OCI-LY7 (cell line): ENCODE measurements around the gene CARS1. TPM values are rescaled to one million over a fixed set of nuclear protein-coding genes. Genes with fewer than 3 reads are reported as not detected.

Source experiments
- BruUV-seq: library from RNA; stranded (reverse); fragments of 400-500 nt; replicated peaks from 2 replicates; lab custom pipeline; 2021; lab: Mats Ljungman, UMichigan
- CTCF ChIA-PET: fragments of 300-600 bp; sonication (Branson Sonifier 250); formaldehyde crosslinking; loops from one replicate; lab custom pipeline; 2022; ENCODE audit warnings: antibody characterized with exemption; ENCODE audit not compliant: unreplicated experiment; lab: Charles Lee
- POLR2A ChIA-PET: fragments of 300-600 bp; sonication (Branson Sonifier 250); formaldehyde crosslinking; loops from one replicate; lab custom pipeline; 2022; ENCODE audit warnings: antibody characterized with exemption; lab: Charles Lee
- DNase-seq: peaks from one replicate; pipeline ENCODE4 v3.0.0-alpha.2; 2015; ENCODE audit warnings: low spot score
- H2AFZ ChIP-seq: fragments of 200-600 bp; sonication (generic), shearing (Covaris generic); 2 replicates; pipeline ENCODE4 v1.6.1; 2014; ENCODE audit warnings: mild to moderate bottlenecking, antibody characterized with exemption, low read length, moderate library complexity
- H3K27ac ChIP-seq: fragments of 200-600 bp; sonication (generic); 2 replicates; pipeline ENCODE4 v1.5.1; 2014; ENCODE audit warnings: mixed run types, low read depth, mild to moderate bottlenecking, moderate library complexity, low read length, inconsistent platforms; ENCODE audit not compliant: poor library complexity, severe bottlenecking
- H3K36me3 ChIP-seq: fragments of 200-600 bp; sonication (generic); 2 replicates; pipeline ENCODE4 v1.6.1; 2014; ENCODE audit warnings: mild to moderate bottlenecking, antibody characterized with exemption, low read length, moderate library complexity, mixed read lengths; ENCODE audit not compliant: insufficient read depth
- H3K4me1 ChIP-seq: fragments of 200-600 bp; sonication (generic); 2 replicates; pipeline ENCODE4 v1.5.1; 2014; ENCODE audit warnings: mild to moderate bottlenecking, low read length; ENCODE audit not compliant: insufficient read depth, poor library complexity, severe bottlenecking
- H3K4me2 ChIP-seq: fragments of 200-600 bp; sonication (generic); 2 replicates; pipeline ENCODE4 v1.6.1; 2014; ENCODE audit warnings: mild to moderate bottlenecking, low read length
- H3K4me3 ChIP-seq: fragments of 200-600 bp; sonication (generic); 2 replicates; pipeline ENCODE4 v1.5.1; 2014; ENCODE audit warnings: mild to moderate bottlenecking, low read depth, low read length; ENCODE audit not compliant: poor library complexity, severe bottlenecking
- H3K79me2 ChIP-seq: fragments of 200-600 bp; sonication (generic); 2 replicates; pipeline ENCODE4 v1.6.1; 2016; ENCODE audit warnings: low read depth, mild to moderate bottlenecking, low read length, moderate library complexity, mixed read lengths; ENCODE audit not compliant: insufficient read depth
- H3K9me2 ChIP-seq: fragments of 200-600 bp; sonication (generic); 2 replicates; pipeline ENCODE4 v1.6.1; 2016; ENCODE audit warnings: mild to moderate bottlenecking, low read length, mixed read lengths; ENCODE audit not compliant: insufficient read depth
- H3K9me3 ChIP-seq: fragments of 200-600 bp; sonication (generic); 2 replicates; pipeline ENCODE4 v1.6.1; 2014; ENCODE audit warnings: mild to moderate bottlenecking, mixed run types, low read length, mixed read lengths
- H4K20me1 ChIP-seq: fragments of 200-600 bp; sonication (generic); 2 replicates; pipeline ENCODE4 v1.6.1; 2014; ENCODE audit warnings: mild to moderate bottlenecking, antibody characterized with exemption, low read length, moderate library complexity, mixed read lengths; ENCODE audit not compliant: insufficient read depth
- EZH2phosphoT487 ChIP-seq: fragments of 200-600 bp; sonication (generic); IDR thresholded peaks from 2 replicates; pipeline ENCODE4 v1.6.1; 2018; ENCODE audit warnings: low read depth, borderline replicate concordance, mild to moderate bottlenecking, mixed run types, antibody characterized with exemption, low read length, moderate library complexity, mixed read lengths
- intact Hi-C: fragments of 100-400 bp; cut with micrococcal nuclease; formaldehyde crosslinking; loops from one replicate; pipeline ENCODE4 v1.10.0; 2022; ENCODE audit not compliant: unreplicated experiment
- total RNA-seq, 2 experiments: library from RNA; depleted of rRNA in 1 of 2; stranded (reverse); fragments of >200 nt in 1 of 2; shearing (Covaris generic) in 1 of 2; gene quantifications; 2 replicates each; pipeline ENCODE4 v1.2.3, GENCODE V29; 2014 to 2022
- TF ChIP-seq, protein P1 (sequence below): fragments of 200-600 bp; sonication (generic); conservative IDR thresholded peaks from 2 replicates; pipeline ENCODE4 v1.5.1; 2014; ENCODE audit warnings: mild to moderate bottlenecking, antibody characterized with exemption, low read length, moderate library complexity, mixed read lengths

The CARS1 gene
- total RNA-seq, 2 experiments from 2014 or later, result 58.3 to 88.8 TPM

DNA sequence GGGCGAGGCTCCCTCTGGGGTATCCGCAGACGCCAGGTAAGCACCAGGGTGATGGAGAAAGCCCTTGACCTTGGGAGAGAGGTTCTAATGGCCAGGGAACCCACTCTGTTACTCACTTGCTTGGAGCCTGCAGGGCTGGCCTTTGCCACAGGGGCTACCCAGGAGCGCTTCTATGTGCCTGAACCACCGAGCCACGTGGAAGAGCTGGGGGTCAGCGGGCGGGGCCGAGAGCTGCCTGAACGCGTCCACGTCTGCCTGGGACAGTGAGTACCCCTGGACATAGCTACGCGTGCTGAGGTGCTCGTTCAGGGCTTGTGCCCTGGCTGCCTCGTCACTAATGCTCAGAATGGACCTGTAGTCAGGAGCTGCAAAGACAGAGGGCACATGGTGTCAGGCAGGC, 9.6 kb downstream of the CARS1 start:
- intact Hi-C loops, result no loop called here
- H2AFZ ChIP-seq, result no peak overlapping the region
- H3K9me3 ChIP-seq, result no peaks in the 10 kb centered on the region
- H3K4me1 ChIP-seq, result no peaks in the 10 kb centered on the region
- CTCF ChIA-PET, result no interaction called here
- POLR2A ChIA-PET, result interaction anchor here (0.7 kb wide), 1 partner anchor 378 kb away, joined by 7 read pairs; no protein-coding TSS in a partner anchor
- peaks cover 54% of the 10 kb centered on the region; the same call in 1 of the 2 replicates for H3K36me3 ChIP-seq
- no peak overlapping the region for H3K4me2 ChIP-seq
- peaks cover 32% of the 10 kb centered on the region; the same call in 1 of the 2 replicates for H3K79me2 ChIP-seq
- peaks cover 5% of the 10 kb centered on the region; the same call in 1 of the 2 replicates for H4K20me1 ChIP-seq
- BruUV-seq, result no TSS peak
- H3K27ac ChIP-seq, result no peak overlapping the region
- DNase-seq, result no peak
- no peak overlapping the region for H3K4me3 ChIP-seq
- H3K9me2 ChIP-seq, result no peaks in the 10 kb centered on the region
- TF ChIP-seq, protein P1, sequence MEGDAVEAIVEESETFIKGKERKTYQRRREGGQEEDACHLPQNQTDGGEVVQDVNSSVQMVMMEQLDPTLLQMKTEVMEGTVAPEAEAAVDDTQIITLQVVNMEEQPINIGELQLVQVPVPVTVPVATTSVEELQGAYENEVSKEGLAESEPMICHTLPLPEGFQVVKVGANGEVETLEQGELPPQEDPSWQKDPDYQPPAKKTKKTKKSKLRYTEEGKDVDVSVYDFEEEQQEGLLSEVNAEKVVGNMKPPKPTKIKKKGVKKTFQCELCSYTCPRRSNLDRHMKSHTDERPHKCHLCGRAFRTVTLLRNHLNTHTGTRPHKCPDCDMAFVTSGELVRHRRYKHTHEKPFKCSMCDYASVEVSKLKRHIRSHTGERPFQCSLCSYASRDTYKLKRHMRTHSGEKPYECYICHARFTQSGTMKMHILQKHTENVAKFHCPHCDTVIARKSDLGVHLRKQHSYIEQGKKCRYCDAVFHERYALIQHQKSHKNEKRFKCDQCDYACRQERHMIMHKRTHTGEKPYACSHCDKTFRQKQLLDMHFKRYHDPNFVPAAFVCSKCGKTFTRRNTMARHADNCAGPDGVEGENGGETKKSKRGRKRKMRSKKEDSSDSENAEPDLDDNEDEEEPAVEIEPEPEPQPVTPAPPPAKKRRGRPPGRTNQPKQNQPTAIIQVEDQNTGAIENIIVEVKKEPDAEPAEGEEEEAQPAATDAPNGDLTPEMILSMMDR, result no peak
- TF ChIP-seq EZH2phosphoT487, result no peak

DNA sequence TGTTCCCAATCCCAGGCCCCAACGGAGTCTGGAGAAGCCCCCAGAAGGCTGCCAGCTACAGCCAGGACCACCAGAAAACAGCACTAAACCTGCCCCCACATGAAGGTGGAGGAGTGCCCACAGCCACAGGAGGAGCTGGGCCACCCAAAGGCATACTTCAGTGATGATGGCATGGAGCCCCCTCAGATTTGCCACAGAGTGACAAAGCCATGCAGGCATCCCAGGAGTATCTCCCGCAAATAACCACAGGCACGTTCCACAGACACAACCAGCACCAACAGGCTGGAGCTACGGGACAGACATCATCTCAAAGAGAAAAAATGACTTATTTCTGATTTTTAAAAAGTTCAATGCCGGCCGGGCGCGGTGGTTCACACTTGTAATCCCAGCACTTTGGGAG, 10.6 kb downstream of the CARS1 start:
- no peak overlapping the region for H2AFZ ChIP-seq
- TF ChIP-seq, protein P1, result no peak
- no peak for TF ChIP-seq EZH2phosphoT487
- no peak for DNase-seq
- no TSS peak for BruUV-seq
- H4K20me1 ChIP-seq, result peaks cover 5% of the 10 kb centered on the region; the same call in 1 of the 2 replicates
- ChIA-PET POLR2A (no interaction called here), CTCF (no interaction called here)
- H3K4me2 ChIP-seq, result no peak overlapping the region
- H3K4me1 ChIP-seq, result no peaks in the 10 kb centered on the region
- H3K36me3 ChIP-seq, result peaks cover 48% of the 10 kb centered on the region; the same call in 1 of the 2 replicates
- H3K9me3 ChIP-seq, result no peaks in the 10 kb centered on the region
- H3K79me2 ChIP-seq, result peaks cover 22% of the 10 kb centered on the region; the same call in 1 of the 2 replicates
- no peak overlapping the region for H3K27ac ChIP-seq
- H3K9me2 ChIP-seq, result no peaks in the 10 kb centered on the region
- intact Hi-C loops, result no loop called here
- no peak overlapping the region for H3K4me3 ChIP-seq

DNA sequence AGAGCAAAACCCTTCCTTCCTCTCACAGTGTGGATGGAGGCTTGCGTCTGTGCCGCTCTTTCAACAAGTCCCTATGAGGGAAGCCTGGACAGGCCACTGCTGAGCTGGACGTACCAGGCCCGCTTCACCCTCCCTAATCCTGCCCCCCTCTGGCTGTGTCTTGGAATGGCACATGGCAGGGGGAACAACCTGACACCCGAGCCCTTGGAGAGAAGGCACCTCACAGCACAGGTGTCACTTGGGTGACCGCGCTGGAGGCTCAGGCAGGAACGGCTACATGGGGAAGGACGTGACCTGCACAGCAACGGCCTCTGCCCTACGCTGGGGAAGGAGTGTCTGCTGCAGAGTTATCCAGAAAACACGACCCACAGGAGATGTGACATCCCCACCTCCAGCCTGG, 11.0 kb downstream of the CARS1 start:
- Histone ChIP-seq H3K79me2 (peaks cover 18% of the 10 kb centered on the region; the same call in 1 of the 2 replicates), H3K27ac (no peak overlapping the region), H3K36me3 (peaks cover 49% of the 10 kb centered on the region; the same call in 1 of the 2 replicates), H3K4me3 (no peak overlapping the region), H3K9me2 (no peaks in the 10 kb centered on the region), H3K4me2 (no peak overlapping the region), H2AFZ (no peak overlapping the region), H3K9me3 (no peaks in the 10 kb centered on the region), H3K4me1 (no peaks in the 10 kb centered on the region), H4K20me1 (peaks cover under 1% of the 10 kb centered on the region; the same call in 1 of the 2 replicates)
- no TSS peak for BruUV-seq
- intact Hi-C loops, result no loop called here
- POLR2A ChIA-PET, result no interaction called here
- DNase-seq, result no peak
- CTCF ChIA-PET, result interaction anchor here (0.5 kb wide), 1 partner anchor 43 kb away, joined by 3 read pairs; no protein-coding TSS in a partner anchor
- TF ChIP-seq EZH2phosphoT487, result no peak
- TF ChIP-seq, protein P1, result peak; percentile 31; the same call in 1 of the 2 replicates
